Uterus (tissue), 4 donors: Measurements from ENCODE around the gene HS6ST3. TPM values are rescaled to one million over a fixed set of nuclear protein-coding genes. Genes with fewer than 3 reads are reported as not detected.

Experiments used
- DNase-seq, 2 donors: peaks; one replicate each; pipeline ENCODE4 v3.0.0-alpha.2; 2019 to 2020
- H3K27ac ChIP-seq, 2 donors: fragments of 200-600 bp; sonication (generic); 1 replicate in 1 of 2; 2 replicates in 1 of 2; pipeline ENCODE4 v1.5.1; 2016 to 2018
- H3K27me3 ChIP-seq, 2 donors: fragments of 200-600 bp; sonication (generic); one replicate each; pipeline ENCODE4 v1.5.1; 2018 to 2019; ENCODE audit warnings: control low read depth in 1 of 2
- H3K36me3 ChIP-seq, 2 donors: fragments of 200-600 bp; sonication (generic); one replicate each; pipeline ENCODE4 v1.5.1; 2019; ENCODE audit warnings: control low read depth in 1 of 2
- H3K4me1 ChIP-seq, 2 donors: fragments of 200-600 bp; sonication (generic); one replicate each; pipeline ENCODE4 v1.5.1; 2018 to 2019; ENCODE audit warnings: control low read depth in 1 of 2
- H3K4me3 ChIP-seq, 2 donors: fragments of 200-600 bp; sonication (generic); 1 replicate in 1 of 2; 2 replicates in 1 of 2; pipeline ENCODE4 v1.5.1; 2018 to 2019; ENCODE audit warnings: mild to moderate bottlenecking in 1 of 2
- H3K9me3 ChIP-seq, 2 donors: fragments of 200-600 bp; sonication (generic); one replicate each; pipeline ENCODE4 v1.5.1; 2019; ENCODE audit warnings: control low read depth in 1 of 2
- POLR2A ChIP-seq, 2 donors: fragments of 450-650 bp; IDR thresholded peaks; one replicate each; pipeline ENCODE4 v1.6.1; 2016; ENCODE audit warnings: antibody characterized with exemption in 2 of 2, mild to moderate bottlenecking in 1 of 2, moderate library complexity in 1 of 2
- intact Hi-C: fragments of 100-400 bp; cut with DNase I; formaldehyde crosslinking; loops from one replicate; pipeline ENCODE4 v1.15.1; 2023; ENCODE audit warnings: low total_unique reads
- total RNA-seq, 4 donors: library from RNA; depleted of rRNA in 3 of 4; stranded (reverse); fragments of >200 nt in 3 of 4; gene quantifications; one replicate each; pipeline versions ENCODE4 v1.1.0 to v1.2.4, GENCODE V29; 2014 to 2023
- TF ChIP-seq, protein P1 (sequence below), 4 experiments: fragments of 200-600 bp in 2 of 4; fragments of 450-650 bp in 2 of 4; sonication (generic) in 2 of 4; IDR thresholded peaks; one replicate each; pipeline ENCODE4 v1.5.1; 2016 to 2019; ENCODE audit warnings: antibody characterized with exemption in 4 of 4, mild to moderate bottlenecking in 2 of 4, moderate library complexity in 1 of 4
- donor health status: DM: yes; HTN: yes; CAD: no.

Gene HS6ST3
- total RNA-seq, 4 donors from 2014 or later: 1.3 to 8.7 (median 5.3) TPM

DNA sequence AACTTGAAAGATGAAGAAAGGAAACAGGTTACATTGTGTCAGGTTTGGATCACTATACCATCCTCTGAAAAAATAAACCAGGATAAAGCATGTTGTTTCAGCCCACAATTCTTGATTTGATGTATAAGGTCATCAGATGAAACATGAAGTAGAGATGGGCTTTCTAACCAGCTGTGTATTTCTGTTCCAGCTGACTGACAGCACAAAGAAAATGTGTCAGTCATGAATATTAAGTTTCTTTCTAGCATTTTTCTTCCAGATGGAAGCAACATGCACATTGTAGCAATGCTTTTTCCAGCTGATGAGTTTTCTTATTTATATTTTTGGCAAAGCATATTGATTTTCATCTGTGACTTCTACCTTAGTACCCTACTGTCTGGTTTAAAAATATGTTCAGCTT is 704.8 kb downstream of the HS6ST3 start:
- DNase-seq: no peak
- Histone ChIP-seq H3K4me3 (no peak overlapping the region), H3K27me3 (no peaks in the 10 kb centered on the region), H3K27ac (no peak overlapping the region), H3K4me1 (no peaks in the 10 kb centered on the region), H3K9me3 (no peaks in the 10 kb centered on the region), H3K36me3 (no peaks in the 10 kb centered on the region)
- intact Hi-C loops: no loop called here
- TF ChIP-seq, protein P1, sequence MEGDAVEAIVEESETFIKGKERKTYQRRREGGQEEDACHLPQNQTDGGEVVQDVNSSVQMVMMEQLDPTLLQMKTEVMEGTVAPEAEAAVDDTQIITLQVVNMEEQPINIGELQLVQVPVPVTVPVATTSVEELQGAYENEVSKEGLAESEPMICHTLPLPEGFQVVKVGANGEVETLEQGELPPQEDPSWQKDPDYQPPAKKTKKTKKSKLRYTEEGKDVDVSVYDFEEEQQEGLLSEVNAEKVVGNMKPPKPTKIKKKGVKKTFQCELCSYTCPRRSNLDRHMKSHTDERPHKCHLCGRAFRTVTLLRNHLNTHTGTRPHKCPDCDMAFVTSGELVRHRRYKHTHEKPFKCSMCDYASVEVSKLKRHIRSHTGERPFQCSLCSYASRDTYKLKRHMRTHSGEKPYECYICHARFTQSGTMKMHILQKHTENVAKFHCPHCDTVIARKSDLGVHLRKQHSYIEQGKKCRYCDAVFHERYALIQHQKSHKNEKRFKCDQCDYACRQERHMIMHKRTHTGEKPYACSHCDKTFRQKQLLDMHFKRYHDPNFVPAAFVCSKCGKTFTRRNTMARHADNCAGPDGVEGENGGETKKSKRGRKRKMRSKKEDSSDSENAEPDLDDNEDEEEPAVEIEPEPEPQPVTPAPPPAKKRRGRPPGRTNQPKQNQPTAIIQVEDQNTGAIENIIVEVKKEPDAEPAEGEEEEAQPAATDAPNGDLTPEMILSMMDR (IDR thresholded peaks at IDR 0.05): no peak
- no peak for TF ChIP-seq POLR2A (IDR thresholded peaks at IDR 0.05)

DNA sequence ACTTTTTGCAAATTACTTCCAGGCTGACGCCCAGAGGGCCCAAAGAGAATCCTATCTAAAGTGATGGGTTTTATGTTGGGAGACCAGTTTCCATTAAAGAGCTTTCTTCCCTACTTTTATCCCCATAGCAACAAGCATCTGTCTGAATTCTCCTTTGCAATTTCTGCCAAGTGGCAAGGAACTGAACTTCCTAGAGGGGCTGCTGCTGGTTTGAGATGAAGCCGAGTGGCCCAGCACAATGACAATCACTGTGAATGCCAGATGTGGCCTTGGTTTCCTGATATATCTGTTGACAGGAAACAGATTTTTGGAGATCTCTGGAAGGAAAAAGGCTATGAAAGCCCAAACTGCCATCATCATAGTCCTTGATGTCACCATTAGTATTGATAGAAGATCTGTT is 705.8 kb downstream of the HS6ST3 start:
- TF ChIP-seq POLR2A (IDR thresholded peaks at IDR 0.05): no peak
- TF ChIP-seq, protein P1 (IDR thresholded peaks at IDR 0.05): no peak
- intact Hi-C loops: no loop called here
- Histone ChIP-seq H3K36me3 (no peaks in the 10 kb centered on the region), H3K4me3 (no peak overlapping the region), H3K27ac (no peak overlapping the region), H3K4me1 (no peaks in the 10 kb centered on the region), H3K9me3 (no peaks in the 10 kb centered on the region), H3K27me3 (no peaks in the 10 kb centered on the region)
- DNase-seq: no peak

DNA sequence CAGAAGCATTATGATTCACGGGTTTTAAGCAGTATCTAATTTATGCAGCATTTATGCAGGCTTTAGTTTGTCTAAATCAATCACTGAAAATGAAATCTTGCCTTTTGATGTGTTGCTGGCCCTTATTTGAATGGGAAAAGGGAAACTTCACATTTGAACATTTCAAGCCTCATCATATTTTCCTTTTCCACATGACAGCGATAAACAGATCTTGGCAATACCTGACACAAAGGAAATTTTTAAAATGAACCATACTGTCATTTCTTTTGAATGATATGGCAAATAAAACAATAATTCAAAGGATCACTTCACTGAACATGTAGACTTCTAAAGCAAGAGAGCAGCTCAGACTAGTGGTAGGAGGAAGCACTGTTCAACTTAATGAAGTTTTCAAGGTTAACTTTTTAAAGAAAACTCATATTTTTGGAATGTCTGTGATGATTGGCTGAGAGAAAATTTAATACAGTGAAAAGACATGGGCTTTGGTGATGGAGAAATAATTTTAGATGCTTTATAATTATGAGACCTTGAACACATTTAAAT is 706.3 kb downstream of the HS6ST3 start:
- H3K36me3 ChIP-seq: no peaks in the 10 kb centered on the region
- H3K27me3 ChIP-seq: no peaks in the 10 kb centered on the region
- TF ChIP-seq, protein P1 (IDR thresholded peaks at IDR 0.05): no peak
- no peak for TF ChIP-seq POLR2A (IDR thresholded peaks at IDR 0.05)
- no peak overlapping the region for H3K4me3 ChIP-seq
- no peaks in the 10 kb centered on the region for H3K4me1 ChIP-seq
- no peaks in the 10 kb centered on the region for H3K9me3 ChIP-seq
- DNase-seq: no peak
- H3K27ac ChIP-seq: no peak overlapping the region
- intact Hi-C loops: no loop called here

DNA sequence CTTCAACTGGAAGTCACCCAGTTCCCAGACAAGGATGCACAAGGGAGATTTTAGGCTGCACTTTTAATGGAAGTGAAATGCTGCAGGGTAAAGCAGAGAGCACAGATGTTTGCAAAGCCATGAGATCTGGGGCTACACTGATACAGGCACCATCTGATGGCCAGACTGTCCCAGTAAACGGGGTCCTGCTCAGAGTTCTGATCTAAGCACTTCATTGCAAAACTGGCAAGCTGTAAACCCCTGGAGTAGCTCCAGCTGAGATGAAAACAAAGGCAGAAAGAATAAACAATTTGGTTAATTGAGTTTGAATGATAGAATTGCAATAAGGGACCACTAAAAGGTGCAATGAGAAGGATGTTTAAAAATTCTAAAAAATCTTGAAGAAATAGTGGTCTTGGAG is 707.2 kb downstream of the HS6ST3 start:
- intact Hi-C loops: no loop called here
- no peaks in the 10 kb centered on the region for H3K9me3 ChIP-seq
- no peaks in the 10 kb centered on the region for H3K27me3 ChIP-seq
- H3K4me1 ChIP-seq: no peaks in the 10 kb centered on the region
- no peak for DNase-seq
- H3K4me3 ChIP-seq: no peak overlapping the region
- no peak for TF ChIP-seq POLR2A (IDR thresholded peaks at IDR 0.05)
- TF ChIP-seq, protein P1 (IDR thresholded peaks at IDR 0.05): no peak
- H3K27ac ChIP-seq: no peak overlapping the region
- H3K36me3 ChIP-seq: no peaks in the 10 kb centered on the region

DNA sequence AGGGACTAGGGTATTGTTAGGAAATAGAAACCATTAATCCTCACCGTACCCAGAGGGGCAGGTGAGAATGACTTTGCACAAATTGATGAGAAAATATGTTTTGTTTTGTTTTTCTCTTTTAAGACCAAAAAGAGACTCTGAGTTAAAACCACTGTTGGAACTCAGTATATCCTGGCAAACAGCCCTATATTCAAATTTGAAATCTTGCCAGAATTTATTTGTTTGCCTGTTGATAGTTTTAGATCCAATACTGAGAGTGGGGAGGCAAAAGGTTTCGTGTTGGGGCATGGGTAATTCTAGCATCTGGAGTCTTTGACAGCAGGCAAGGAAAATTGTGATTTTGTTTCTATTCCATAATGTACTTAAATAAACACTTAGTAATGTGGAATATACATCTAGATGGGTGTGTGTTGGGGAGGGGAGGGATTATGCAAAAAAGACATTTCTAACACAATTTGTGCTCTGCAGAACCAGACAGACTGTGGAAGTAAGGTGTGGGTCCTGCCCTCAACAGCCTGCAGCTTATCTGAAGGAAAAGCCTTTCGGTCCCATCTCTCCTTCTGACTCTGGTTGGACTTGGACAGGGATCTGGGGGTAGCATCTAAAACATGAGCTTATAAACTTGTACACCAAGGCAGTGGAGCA is 713.7 kb downstream of the HS6ST3 start:
- Histone ChIP-seq H3K36me3 (no peaks in the 10 kb centered on the region), H3K27me3 (no peaks in the 10 kb centered on the region), H3K27ac (no peak overlapping the region), H3K4me1 (no peaks in the 10 kb centered on the region), H3K9me3 (no peaks in the 10 kb centered on the region), H3K4me3 (no peak overlapping the region)
- intact Hi-C loops: no loop called here
- TF ChIP-seq, protein P1 (IDR thresholded peaks at IDR 0.05): no peak
- no peak for TF ChIP-seq POLR2A (IDR thresholded peaks at IDR 0.05)
- no peak for DNase-seq
